HG03139 (cell line): ENCODE results near the gene NEDD4L.

Experiments
- ATAC-seq: cut with Tn5 transposase; IDR thresholded peaks from one replicate; pipeline ENCODE4 v1.9.1; 2021; ENCODE audit not compliant: unreplicated experiment

Gene NEDD4L

DNA sequence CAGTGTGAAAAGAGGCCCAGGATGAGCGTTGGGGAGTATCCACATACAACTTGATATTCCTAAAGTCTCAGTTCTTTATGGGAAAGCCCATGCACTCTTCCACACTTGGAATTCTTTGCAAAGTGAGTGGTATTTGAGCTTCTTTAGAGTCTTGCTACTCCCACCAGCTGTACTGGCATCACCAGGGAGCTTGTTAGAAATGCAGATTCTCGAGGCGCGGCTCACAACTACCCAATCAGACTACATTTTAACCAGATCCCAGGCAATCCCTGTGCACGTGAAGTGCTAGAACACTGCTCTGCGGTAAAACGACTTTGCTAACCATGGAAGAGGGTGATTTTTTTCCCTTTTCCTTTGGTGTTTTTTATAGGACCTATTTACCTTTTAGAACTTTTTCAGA lies 184.7 kb downstream of the NEDD4L start:
- no peak for ATAC-seq

DNA sequence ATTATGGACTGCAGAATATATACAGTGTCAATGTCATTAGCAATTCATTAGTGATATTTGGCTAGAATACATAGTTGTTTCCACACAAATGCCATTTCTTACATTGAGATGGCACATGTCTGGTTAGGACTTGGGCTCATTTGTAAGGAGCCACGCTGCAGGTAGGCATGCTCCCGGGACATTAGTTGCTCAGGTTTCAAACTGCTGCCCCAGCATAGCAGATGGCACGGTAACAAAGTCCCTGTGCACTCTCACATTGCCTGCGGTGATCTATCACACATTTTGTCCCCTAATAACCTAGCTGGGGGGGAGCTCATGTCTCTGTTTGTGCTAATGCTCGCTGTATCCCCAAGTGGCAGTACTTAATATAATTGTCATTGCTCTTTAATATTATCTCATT lies 185.1 kb downstream of the NEDD4L start:
- ATAC-seq = no peak

DNA sequence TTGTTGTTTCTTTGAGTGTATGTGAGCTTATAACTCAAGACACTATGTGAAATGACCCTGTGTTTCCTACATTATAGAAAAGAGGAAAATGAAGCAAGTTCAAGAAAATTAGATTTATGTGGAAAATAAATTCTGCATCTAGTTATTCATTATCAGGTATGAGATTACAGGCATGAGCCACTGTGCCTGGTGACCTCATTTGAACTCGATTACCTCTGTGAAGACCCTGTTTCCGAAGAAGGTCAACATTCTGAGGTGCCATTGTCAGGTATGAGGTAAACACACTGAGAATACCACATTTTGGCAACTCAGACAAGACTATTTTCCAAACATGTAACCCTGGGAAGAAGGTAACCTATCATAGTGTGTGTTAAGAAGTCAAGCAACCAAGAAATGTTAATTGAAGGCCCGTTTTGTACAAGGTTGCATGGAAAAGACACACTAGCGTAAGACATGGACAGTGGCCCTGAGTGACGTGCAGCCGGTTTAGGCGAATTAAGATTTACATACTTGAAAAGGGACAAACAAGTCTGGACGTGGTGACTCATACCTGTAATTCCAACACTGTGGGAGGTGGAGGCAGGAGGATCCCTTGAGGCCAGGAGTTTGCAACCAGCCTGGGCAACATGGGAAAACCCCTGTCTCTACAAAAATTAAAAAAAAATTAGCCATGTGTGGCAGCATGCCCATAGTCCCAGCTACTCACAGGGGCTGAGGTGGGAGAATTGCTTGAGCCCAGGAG lies 186.6 kb downstream of the NEDD4L start:
- ATAC-seq = no peak

- no peak for ATAC-seq
These were observed 187.9 kb downstream of the NEDD4L start for GRCh38 chr18:58231930-58232329.

DNA sequence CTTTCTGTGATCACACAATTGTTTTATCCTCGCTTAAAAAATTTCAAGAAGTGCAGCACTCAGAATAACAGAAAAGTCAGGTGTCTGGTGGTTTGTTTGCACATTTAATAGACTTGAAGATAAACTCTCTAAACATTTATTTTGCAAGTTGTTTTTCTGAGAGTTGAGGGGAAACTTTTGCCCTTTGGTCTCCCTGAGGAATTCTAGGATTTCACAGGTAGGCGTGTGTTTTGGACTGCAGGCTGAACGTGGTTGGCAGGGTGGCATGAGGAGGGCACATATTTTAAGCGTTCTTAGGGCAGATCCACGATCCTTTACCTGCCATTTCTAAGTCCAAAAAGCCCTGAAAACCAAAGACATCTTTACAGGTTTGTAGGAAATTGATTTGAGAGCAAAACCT lies 188.6 kb downstream of the NEDD4L start:
- no peak for ATAC-seq

DNA sequence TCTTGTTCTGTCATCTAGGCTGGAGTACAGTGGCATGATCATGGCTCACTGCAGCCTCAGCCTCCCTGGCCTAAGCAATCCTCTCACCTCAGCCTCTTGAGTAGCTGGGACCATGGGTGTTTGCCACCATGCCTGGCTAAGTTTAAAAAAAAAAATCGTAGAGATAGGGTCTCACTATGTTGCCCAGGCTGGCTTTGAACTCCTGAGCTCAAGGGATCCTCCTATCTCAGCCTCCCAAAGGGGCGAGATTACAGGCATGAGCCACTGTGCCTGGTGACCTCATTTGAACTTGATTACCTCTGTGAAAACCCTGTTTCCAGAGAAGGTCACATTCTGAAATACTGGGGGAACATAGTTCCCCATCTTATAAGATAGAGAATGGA lies 190.3 kb downstream of the NEDD4L start:
- no peak for ATAC-seq

GRCh38 chr18:58235001-58235436 lies 191.0 kb downstream of the NEDD4L start:
- ATAC-seq = no peak

GRCh38 chr18:58239879-58240278 lies 195.9 kb downstream of the NEDD4L start:
- no peak for ATAC-seq

- ATAC-seq = no peak
These were observed 197.1 kb downstream of the NEDD4L start for GRCh38 chr18:58241026-58241679.

DNA sequence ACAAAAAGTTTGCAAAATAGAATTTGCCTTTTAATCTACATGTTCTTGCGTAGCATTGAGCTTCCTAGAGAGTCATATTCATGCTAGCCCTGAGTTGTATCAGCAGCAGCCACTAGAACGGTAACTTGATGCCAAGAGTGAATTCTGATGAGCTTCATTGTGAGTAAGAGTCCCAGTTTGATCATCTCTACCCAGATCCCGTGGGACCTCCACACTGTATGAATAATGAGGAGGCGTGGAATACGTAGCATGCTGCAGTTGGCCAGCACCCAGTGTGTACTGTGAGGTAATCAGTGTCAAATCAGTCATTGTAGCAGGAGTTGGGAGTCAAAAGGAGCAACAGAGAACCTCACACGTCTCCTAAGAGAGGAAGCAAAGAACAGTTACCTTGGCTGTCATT lies 197.9 kb downstream of the NEDD4L start:
- no peak for ATAC-seq

- ATAC-seq = no peak
These were observed 198.4 kb downstream of the NEDD4L start for GRCh38 chr18:58242435-58242834.

- ATAC-seq = no peak
These were observed 198.9 kb downstream of the NEDD4L start for GRCh38 chr18:58242968-58243367.

- ATAC-seq = no peak
These were observed 199.4 kb downstream of the NEDD4L start for GRCh38 chr18:58243401-58243800.

DNA sequence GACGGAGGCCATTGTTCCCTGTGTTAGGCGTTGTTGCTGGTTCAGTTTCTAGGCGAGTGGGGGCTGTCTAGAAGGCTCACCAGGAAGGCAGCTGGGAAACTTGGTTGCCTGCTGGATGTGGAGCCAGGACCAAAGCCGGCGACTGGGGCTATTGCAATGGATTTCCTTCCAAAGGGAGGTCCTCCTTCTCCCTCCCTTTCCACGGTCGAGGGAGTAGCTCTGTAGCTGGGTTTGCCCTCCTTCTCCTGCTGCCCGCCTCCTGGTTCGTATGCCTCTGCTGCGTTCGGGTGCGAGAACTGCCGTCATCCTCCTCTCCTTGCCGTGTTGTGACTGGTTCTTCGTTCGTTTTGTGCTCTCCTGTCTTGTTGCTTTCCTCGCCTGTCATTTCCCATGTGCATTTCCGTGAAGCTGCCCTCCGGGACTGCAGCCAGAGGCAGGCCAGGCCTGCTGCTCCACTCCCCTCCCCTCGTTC lies 203.4 kb downstream of the NEDD4L start:
- ATAC-seq = no peak

DNA sequence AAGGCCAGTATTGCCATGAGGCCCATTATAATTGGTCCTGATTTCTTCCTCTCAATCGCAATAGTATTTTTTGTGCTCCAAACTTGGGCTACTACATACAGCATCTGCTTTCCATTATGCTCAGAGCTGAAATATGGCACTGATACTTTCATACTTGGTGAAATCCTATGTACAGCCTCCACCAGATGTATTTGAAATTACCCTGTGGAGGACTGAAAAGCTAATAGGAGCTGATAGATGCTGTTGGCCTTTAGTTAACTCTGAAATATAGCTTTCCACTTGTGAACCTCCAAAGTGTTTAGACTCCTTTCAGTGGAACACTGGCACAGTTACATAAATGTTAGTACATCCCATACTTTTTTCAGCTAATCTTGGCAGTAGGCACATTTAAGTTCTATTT lies 205.7 kb downstream of the NEDD4L start:
- ATAC-seq = no peak

DNA sequence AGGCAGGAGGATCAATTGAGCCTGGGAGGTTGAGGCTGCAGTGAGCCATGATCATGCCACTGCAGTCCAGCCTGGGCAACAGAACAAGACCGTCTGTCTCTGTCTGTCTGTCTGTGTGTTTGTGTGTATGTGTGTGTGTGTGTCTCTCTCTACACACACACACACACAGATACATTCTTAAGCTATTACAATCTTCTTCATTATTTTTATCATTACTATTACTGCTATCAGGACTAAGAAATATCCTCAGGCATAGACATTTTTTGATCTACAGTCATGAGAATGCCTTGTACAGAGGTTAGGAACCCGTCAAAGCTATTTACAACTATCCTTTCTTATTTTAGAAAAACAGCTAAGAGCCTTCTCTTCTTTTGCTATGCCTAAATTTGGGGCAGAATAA lies 207.4 kb downstream of the NEDD4L start:
- no peak for ATAC-seq

GRCh38 chr18:58252166-58252565 lies 208.1 kb downstream of the NEDD4L start:
- ATAC-seq = no peak

DNA sequence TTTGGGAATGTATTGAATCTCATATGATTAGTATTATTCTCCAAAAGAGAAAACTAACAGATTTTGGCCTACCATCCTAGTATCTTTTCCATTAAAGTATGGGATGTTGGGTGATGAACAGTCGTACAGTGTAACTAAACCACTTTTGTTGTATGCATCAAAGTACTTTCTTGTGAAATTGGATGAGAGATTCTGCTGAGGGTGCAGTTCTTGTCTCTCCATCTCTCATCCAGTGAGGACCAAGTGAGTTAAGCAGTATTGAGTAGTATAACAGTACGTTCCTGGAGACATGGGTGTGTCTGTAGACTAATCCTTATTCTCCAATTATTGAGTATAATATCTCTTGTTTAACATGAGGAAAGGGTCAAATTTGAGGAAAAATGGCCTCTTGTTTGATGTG lies 209.3 kb downstream of the NEDD4L start:
- no peak for ATAC-seq

DNA sequence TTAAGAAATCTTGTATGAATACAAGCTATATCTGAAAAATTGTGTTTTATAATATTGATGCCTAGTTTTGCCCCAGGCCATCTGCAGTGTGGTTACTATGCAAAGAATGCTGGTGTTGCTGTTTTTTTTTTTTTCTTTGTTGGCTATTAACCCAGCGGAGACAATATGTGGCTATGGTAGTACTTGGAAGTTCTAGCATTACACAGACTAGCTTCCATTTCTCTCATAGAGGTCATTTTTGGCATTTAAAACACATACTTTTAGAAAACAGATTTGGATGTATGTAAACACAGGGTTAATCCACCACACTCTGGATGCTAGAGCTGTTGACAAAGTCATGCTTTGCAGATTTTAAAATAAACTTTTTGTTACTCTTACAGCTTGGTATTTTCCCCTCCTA lies 209.8 kb downstream of the NEDD4L start:
- no peak for ATAC-seq

- ATAC-seq = no peak
These were observed 211.0 kb downstream of the NEDD4L start for GRCh38 chr18:58254873-58255511.

- ATAC-seq = no peak
These were observed 211.8 kb downstream of the NEDD4L start for GRCh38 chr18:58255701-58256311.
